Epithelial cell of prostate (primary cell): ENCODE data around the gene ZFP36L1.

Experiments
- DNase-seq: peaks from one replicate; pipeline ENCODE4 v3.0.0-alpha.2; 2011; ENCODE audit warnings: low read depth, low spot score
- H3K27ac ChIP-seq: fragments of 450-650 bp; 2 replicates; pipeline ENCODE4 v1.5.1; 2017; ENCODE audit warnings: mild to moderate bottlenecking

The ZFP36L1 gene

DNA sequence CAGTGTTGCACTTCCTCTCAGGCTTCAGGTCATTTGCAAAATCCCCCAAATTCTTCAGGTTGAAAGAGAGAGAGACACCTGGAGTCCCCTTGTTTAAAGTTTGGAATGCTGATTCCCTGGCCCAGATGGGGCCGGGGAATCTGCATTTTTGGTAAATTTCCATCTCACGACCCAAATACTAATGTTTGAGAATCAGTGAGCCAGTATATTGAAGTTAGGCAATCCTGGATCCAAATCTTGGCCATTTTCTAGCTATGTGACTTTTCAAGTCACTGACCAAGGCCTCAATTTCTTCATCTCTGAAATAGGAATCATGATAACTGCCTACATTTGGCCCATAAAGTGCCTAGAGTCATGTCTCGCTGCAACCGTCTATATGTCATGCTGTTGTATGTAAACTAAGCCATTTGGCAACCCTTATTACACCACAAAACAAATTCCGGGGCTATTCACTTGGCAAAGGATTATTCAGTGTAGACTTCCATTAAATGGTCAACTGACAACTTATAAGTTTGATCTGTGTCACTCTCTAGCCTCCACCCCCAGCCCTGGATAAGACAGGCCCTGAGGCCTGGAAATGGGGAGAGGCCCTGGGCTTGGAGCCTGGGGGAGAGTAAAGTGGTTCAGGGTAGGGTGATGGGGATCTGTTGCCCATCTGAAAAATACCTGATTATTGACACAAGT lies 3.7 kb upstream of the ZFP36L1 start:
- H3K27ac ChIP-seq: peak overlapping the region; percentile 99
- no peak for DNase-seq

DNA sequence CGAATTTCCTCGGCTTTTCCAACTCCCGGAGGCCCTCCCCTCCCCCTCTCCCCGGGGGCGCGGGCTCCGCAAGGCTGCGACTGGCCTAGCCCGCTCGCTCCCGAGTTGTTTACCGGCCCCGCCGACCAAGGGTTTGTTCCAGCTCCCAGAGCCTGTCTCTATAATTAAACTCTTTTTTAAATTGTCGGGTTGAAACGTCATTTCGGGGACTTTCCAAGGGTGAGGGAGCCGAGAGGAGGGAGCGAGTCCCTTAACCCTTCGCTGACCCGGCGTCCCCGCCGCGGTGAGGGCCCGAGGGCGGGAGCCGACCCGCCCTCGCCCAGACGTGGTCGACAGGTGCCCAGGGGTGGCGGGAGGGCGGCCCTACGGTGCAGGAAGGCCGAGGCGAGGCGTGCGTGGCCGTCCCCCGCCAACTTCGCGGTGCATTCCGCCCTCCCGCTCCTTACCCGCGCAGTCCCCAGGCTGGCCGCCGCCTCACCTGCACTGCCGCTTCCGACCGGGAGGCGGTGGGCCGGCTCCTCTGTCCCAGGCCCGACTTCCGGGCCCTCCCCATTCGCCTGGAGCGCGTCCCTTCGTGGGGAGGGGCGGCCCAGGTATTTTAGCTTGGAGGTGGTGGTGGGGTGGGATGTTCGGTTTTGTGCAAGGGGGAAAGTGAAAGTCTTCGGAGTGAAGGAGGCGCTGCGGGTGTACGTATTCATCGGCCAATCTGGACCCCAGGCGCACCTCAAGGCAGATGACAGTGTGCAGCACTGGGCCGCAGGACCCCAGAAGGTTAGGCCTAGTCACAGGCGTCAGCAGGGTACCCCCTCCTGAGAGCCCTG lies 2.9 kb upstream of the ZFP36L1 start:
- no peak for DNase-seq
- H3K27ac ChIP-seq: peak overlapping the region; percentile 99

GRCh38 chr14:68794851-68795596 lies 2.2 kb upstream of the ZFP36L1 start:
- no peak for DNase-seq

GRCh38 chr14:68794130-68794850 lies 1.4 kb upstream of the ZFP36L1 start:
- DNase-seq: no peak
- peak overlapping the region; percentile 99 for H3K27ac ChIP-seq

More at GRCh38 chr14:68794851-68795596, 2.2 kb upstream of the ZFP36L1 start:
- H3K27ac ChIP-seq: peak overlapping the region; percentile 99

DNA sequence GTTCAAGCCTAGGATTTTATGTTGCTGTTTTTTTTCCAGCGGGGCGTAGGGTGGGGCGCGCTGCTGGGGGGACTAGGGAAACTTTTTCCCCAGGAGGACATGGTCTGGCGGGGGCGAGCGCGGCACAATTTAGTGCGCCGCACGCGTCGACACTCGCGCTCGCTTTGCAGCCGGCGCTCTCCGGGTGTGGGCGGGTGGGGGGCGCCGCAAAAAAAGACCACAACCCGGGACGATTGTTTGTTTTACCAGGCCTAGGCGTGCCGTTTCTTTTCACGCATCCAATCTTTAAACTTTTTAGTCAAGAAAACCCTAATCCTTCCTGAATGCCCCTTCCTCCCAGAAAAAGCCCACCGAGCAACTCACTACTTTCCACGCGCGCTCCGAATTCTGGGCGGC lies 865 bp upstream of the ZFP36L1 start:
- peak overlapping the region; percentile 99 for H3K27ac ChIP-seq
- no peak for DNase-seq

DNA sequence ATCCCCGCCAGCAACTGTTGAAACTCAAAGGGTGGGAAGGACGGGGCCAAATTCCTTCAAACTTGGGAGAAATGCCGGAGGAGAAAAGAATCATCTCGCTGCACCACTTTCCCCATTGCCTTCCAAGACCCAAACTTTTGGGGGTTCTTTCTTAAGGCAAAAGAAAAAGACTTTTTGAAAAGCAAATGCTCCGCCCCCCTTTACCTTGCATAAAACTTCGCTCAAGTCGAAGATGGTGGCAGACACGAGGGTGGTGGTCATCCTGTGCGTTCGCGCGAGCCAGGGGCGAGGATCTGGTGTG lies 239 bp downstream of the ZFP36L1 start:
- H3K27ac ChIP-seq: peak overlapping the region; percentile 99
- DNase-seq: no peak

GRCh38 chr14:68791902-68792677 lies 777 bp downstream of the ZFP36L1 start:
- DNase-seq: no peak

DNA sequence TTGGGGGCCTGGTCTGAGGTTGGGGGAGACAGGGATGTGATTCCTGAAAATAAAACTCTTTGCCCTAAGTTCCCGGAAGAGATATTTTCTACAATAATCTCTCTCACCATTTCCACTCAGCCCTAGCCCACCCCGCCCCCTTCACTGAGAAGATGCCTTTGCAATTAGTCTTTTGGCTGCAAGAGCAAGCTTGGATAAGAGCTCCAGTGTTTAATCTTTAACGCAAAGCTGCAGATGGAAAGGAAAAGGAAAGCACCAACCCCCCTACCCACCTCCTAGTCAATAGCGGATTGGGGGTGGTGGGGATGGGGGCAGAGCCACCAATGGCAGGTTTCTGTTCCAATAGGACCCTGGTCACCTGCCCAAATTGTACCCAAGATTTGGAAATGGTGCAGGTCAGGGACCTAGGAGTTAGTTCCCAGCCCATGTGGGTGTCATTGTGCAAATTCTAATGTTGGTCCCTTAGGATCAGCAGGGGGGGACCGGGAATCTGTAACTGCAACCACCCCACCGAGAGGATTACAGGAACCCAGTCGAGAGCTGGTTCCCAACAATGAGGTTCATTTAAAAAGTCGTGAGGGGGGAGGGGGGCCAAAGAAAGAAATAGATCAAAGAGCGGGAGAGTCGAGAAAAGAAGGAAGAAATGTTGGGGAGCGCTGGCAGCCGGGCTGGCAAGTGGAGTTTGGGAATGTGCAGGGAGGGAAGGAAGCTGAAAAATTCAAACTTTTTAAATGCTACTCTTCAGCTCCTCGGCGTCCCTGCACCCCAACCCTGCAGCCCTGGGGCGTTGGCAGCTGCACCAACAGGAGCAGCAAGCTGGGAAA lies 1.6 kb downstream of the ZFP36L1 start:
- DNase-seq: no peak
- H3K27ac ChIP-seq: peak overlapping the region; percentile 99

More at GRCh38 chr14:68791902-68792677, 777 bp downstream of the ZFP36L1 start:
- peak overlapping the region; percentile 99 for H3K27ac ChIP-seq

GRCh38 chr14:68790644-68791077 lies 2.2 kb downstream of the ZFP36L1 start:
- H3K27ac ChIP-seq: peak overlapping the region; percentile 99
- DNase-seq: no peak

DNA sequence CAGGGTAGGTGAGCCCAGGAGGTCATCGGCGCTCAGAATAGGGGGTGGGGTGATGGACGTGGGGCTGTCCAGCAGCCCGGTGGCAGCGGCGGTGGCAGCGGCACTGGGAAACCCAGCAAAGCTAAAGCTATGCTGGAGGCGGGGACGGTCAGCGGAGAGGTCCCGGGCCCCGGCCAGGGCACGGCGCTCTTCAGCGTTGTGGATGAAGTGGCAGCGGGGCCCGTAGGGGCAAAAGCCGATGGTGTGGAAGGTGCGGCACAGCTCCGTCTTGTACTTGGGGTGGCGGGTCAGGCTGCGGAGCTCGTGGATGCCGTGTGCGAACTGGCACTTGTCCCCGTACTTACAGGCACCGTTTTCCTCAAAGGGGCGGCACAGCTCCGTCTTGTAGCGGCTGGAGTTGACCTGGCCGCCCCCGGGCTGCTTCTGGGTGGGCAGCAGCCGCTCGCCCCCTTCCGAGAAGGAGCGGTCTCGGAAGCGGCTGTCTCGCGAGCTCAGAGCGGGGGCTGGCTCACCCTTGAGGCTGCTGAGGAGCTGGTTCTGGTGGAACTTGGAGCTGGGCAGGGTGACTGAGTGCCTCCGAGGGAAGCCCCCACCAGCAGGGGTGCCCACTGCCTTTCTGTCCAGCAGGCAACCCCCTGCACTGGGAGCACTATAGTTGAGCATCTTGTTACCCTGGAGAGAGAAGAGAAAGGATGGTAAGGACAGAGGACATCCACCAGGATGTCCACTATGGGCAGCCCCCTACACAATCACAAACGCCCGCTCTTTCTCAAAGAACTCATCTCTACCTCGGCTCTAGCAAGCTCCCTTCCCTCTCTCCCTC lies 2.8 kb downstream of the ZFP36L1 start:
- DNase-seq: no peak
- H3K27ac ChIP-seq: peak overlapping the region; percentile 99

- peak overlapping the region; percentile 99 for H3K27ac ChIP-seq
- DNase-seq: no peak
Measured at GRCh38 chr14:68788996-68789820, 3.7 kb downstream of the ZFP36L1 start.

- no peak for DNase-seq
- H3K27ac ChIP-seq: peak overlapping the region; percentile 99
Measured at GRCh38 chr14:68788275-68788995, 4.4 kb downstream of the ZFP36L1 start.

GRCh38 chr14:68787092-68787992 lies 5.5 kb downstream of the ZFP36L1 start:
- no peak for DNase-seq
- H3K27ac ChIP-seq: peak overlapping the region; percentile 99

- no peak for DNase-seq
- peak overlapping the region; percentile 99 for H3K27ac ChIP-seq
Measured at GRCh38 chr14:68786491-68787091, 6.3 kb downstream of the ZFP36L1 start.
